SK-N-SH treated with all-trans-retinoic acid at 6 μM for 48 hours (cell line): Measurements from ENCODE around the gene AGAP1.

Experiments
- ATAC-seq: fragments of 200-7000 bp; cut with Tn5 transposase; 3 replicates; pipeline ENCODE4 v1.9.1; 2020; ENCODE audit warnings: mild to moderate bottlenecking, moderate library complexity
- ARNTL ChIP-seq: fragments of 450-650 bp; formaldehyde crosslinking; IDR thresholded peaks from 2 replicates; pipeline ENCODE4 v1.5.0; 2020; ENCODE audit warnings: low read depth, mild to moderate bottlenecking, moderate library complexity, borderline replicate concordance
- BACH2 ChIP-seq: fragments of 250-450 bp; sonication (Bioruptor Pico); IDR thresholded peaks from 2 replicates; pipeline ENCODE4 v1.9.0; 2021; ENCODE audit warnings: mild to moderate bottlenecking, borderline replicate concordance
- CSDC2 ChIP-seq: fragments of 250-450 bp; sonication (Bioruptor Pico); IDR thresholded peaks from 2 replicates; pipeline ENCODE4 v1.5.0; 2020; ENCODE audit warnings: mild to moderate bottlenecking, moderate library complexity
- ESRRG ChIP-seq: fragments of 250-450 bp; sonication (Bioruptor Pico); IDR thresholded peaks from 2 replicates; pipeline ENCODE4 v1.6.1; 2021; ENCODE audit warnings: mild to moderate bottlenecking
- GLIS3 ChIP-seq: fragments of 250-450 bp; sonication (Bioruptor Pico); IDR thresholded peaks from 2 replicates; pipeline ENCODE4 v1.5.0; 2020; ENCODE audit warnings: mild to moderate bottlenecking, moderate library complexity
- ISL1 ChIP-seq: fragments of 250-450 bp; sonication (Bioruptor Pico); IDR thresholded peaks from 2 replicates; pipeline ENCODE4 v2.1.2; 2022; ENCODE audit warnings: mild to moderate bottlenecking, moderate library complexity
- OSR1 ChIP-seq: fragments of 250-450 bp; sonication (Bioruptor Pico); IDR thresholded peaks from 2 replicates; pipeline ENCODE4 v1.8.0; 2022; ENCODE audit warnings: moderate library complexity, mild to moderate bottlenecking, inconsistent platforms
- PPARA ChIP-seq: fragments of 250-450 bp; sonication (Bioruptor Pico); IDR thresholded peaks from 2 replicates; pipeline ENCODE4 v1.5.0; 2020; ENCODE audit warnings: mild to moderate bottlenecking, borderline replicate concordance
- RARB ChIP-seq: fragments of 250-450 bp; sonication (Bioruptor Pico); IDR thresholded peaks from 2 replicates; pipeline ENCODE4 v1.8.0; 2021; ENCODE audit warnings: mild to moderate bottlenecking, moderate library complexity
- TCF4 ChIP-seq: fragments of 250-450 bp; sonication (Bioruptor Pico); IDR thresholded peaks from 2 replicates; pipeline ENCODE4 v1.8.0; 2021; ENCODE audit warnings: mild to moderate bottlenecking, moderate library complexity, borderline replicate concordance
- TOX ChIP-seq: fragments of 250-450 bp; sonication (Bioruptor Pico); IDR thresholded peaks from 2 replicates; pipeline ENCODE4 v1.8.0; 2021; ENCODE audit warnings: mild to moderate bottlenecking, moderate library complexity, borderline replicate concordance
- ZC3H10 ChIP-seq: fragments of 250-450 bp; sonication (Bioruptor Pico); IDR thresholded peaks from 2 replicates; pipeline ENCODE4 v1.5.1; 2021; ENCODE audit warnings: mild to moderate bottlenecking, moderate library complexity
- ZFP3 ChIP-seq: fragments of 250-450 bp; sonication (Bioruptor Pico); IDR thresholded peaks from 2 replicates; pipeline ENCODE4 v1.5.0; 2020; ENCODE audit warnings: mild to moderate bottlenecking, moderate library complexity
- ZFP30 ChIP-seq: fragments of 450-650 bp; formaldehyde crosslinking; IDR thresholded peaks from 2 replicates; pipeline ENCODE4 v1.5.0; 2022; ENCODE audit warnings: mild to moderate bottlenecking, moderate library complexity
- ZNF70 ChIP-seq: fragments of 450-650 bp; formaldehyde crosslinking; IDR thresholded peaks from 2 replicates; pipeline ENCODE4 v1.5.0; 2020; ENCODE audit warnings: mild to moderate bottlenecking, moderate library complexity
- ZNF8 ChIP-seq: fragments of 450-650 bp; formaldehyde crosslinking; IDR thresholded peaks from 2 replicates; pipeline ENCODE4 v1.5.0; 2020; ENCODE audit warnings: mild to moderate bottlenecking, moderate library complexity
- TF ChIP-seq, protein P1 (sequence below): fragments of 250-450 bp; sonication (Bioruptor Pico); IDR thresholded peaks from 2 replicates; pipeline ENCODE4 v1.5.0; 2020; ENCODE audit warnings: mild to moderate bottlenecking, moderate library complexity
- TF ChIP-seq, protein P2 (sequence below): fragments of 250-450 bp; sonication (Bioruptor Pico); IDR thresholded peaks from 2 replicates; pipeline ENCODE4 v1.8.0; 2020; ENCODE audit warnings: mild to moderate bottlenecking, moderate library complexity, borderline replicate concordance
- TF ChIP-seq, protein P3 (sequence below): fragments of 250-450 bp; sonication (Bioruptor Pico); IDR thresholded peaks from 2 replicates; pipeline ENCODE4 v1.8.0; 2021; ENCODE audit warnings: low read depth, mild to moderate bottlenecking, moderate library complexity, borderline replicate concordance
- TF ChIP-seq, protein P4 (sequence below): fragments of 250-450 bp; sonication (Bioruptor Pico); IDR thresholded peaks from 2 replicates; pipeline ENCODE4 v1.5.1; 2021; ENCODE audit warnings: mild to moderate bottlenecking, moderate library complexity

The AGAP1 gene

DNA sequence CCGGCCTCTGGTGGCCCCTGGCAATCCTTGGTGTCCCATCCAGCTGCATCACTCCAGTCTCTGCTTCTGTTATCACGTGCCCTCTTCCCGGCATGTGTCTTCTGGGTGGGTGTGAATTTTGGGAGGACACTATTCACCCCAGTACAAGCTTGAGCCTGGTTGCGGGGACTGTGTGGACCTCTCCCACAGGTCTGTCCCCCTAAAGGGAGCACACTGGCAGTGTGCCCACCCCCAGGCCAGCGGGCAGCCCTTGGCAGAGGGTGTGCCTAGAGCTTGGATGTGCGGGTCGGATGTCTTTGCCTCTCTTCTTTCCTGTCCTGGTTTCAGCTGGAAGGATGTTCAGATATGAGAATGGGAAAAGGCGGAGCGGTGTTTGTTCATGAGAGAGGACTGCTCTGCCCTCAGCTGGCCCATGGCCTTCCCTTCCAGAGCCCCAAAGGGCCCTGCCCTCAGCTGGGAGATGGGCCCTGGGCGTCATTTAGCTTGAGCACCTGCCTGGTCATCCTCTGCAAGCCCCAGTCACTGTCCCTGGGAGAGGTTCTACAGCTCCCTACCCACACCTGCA lies 73.2 kb downstream of the AGAP1 start:
- no peak for ATAC-seq
- TF ChIP-seq BACH2 (no peak), ARNTL (CRISPR knock-in tag) (no peak), PPARA (CRISPR knock-in tag) (no peak), ZFP3 (CRISPR knock-in tag) (no peak), ZNF8 (no peak), CSDC2 (CRISPR knock-in tag) (no peak), OSR1 (CRISPR knock-in tag) (no peak), ZC3H10 (CRISPR knock-in tag) (no peak), ISL1 (CRISPR knock-in tag) (no peak)
- TF ChIP-seq, protein P1, sequence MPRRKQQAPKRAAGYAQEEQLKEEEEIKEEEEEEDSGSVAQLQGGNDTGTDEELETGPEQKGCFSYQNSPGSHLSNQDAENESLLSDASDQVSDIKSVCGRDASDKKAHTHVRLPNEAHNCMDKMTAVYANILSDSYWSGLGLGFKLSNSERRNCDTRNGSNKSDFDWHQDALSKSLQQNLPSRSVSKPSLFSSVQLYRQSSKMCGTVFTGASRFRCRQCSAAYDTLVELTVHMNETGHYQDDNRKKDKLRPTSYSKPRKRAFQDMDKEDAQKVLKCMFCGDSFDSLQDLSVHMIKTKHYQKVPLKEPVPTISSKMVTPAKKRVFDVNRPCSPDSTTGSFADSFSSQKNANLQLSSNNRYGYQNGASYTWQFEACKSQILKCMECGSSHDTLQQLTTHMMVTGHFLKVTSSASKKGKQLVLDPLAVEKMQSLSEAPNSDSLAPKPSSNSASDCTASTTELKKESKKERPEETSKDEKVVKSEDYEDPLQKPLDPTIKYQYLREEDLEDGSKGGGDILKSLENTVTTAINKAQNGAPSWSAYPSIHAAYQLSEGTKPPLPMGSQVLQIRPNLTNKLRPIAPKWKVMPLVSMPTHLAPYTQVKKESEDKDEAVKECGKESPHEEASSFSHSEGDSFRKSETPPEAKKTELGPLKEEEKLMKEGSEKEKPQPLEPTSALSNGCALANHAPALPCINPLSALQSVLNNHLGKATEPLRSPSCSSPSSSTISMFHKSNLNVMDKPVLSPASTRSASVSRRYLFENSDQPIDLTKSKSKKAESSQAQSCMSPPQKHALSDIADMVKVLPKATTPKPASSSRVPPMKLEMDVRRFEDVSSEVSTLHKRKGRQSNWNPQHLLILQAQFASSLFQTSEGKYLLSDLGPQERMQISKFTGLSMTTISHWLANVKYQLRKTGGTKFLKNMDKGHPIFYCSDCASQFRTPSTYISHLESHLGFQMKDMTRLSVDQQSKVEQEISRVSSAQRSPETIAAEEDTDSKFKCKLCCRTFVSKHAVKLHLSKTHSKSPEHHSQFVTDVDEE (CRISPR knock-in tag) = no peak
- TF ChIP-seq, protein P2, sequence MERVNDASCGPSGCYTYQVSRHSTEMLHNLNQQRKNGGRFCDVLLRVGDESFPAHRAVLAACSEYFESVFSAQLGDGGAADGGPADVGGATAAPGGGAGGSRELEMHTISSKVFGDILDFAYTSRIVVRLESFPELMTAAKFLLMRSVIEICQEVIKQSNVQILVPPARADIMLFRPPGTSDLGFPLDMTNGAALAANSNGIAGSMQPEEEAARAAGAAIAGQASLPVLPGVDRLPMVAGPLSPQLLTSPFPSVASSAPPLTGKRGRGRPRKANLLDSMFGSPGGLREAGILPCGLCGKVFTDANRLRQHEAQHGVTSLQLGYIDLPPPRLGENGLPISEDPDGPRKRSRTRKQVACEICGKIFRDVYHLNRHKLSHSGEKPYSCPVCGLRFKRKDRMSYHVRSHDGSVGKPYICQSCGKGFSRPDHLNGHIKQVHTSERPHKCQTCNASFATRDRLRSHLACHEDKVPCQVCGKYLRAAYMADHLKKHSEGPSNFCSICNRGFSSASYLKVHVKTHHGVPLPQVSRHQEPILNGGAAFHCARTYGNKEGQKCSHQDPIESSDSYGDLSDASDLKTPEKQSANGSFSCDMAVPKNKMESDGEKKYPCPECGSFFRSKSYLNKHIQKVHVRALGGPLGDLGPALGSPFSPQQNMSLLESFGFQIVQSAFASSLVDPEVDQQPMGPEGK = no peak

DNA sequence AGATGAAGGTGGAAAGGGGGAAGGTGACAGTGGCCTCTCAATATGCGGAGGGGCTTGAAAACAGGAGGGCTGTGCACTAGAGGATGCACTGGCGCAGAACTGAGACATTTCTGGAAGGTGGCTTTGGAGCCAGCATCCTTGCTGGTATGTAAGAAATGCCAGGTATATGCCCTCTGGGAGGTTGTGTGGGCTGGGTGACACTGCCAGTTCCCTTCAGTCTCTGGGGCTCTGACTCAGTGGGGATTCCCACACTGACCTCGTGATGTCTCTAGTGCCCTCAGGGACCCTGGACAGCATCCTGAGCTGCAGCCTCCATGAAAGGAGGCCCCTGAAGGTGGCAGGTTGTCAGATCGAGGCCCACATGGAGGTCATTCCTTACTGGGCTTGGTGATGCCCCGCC lies 74.0 kb downstream of the AGAP1 start:
- TF ChIP-seq ZFP3 (CRISPR knock-in tag) = no peak
- no peak for TF ChIP-seq RARB (CRISPR knock-in tag)
- no peak for TF ChIP-seq GLIS3 (CRISPR knock-in tag)
- TF ChIP-seq ARNTL (CRISPR knock-in tag) = no peak
- TF ChIP-seq PPARA (CRISPR knock-in tag) = no peak
- no peak for TF ChIP-seq ZFP30 (CRISPR knock-in tag)
- TF ChIP-seq ESRRG = no peak
- TF ChIP-seq, all 23 proteins: peak for 0
- ATAC-seq = no peak

DNA sequence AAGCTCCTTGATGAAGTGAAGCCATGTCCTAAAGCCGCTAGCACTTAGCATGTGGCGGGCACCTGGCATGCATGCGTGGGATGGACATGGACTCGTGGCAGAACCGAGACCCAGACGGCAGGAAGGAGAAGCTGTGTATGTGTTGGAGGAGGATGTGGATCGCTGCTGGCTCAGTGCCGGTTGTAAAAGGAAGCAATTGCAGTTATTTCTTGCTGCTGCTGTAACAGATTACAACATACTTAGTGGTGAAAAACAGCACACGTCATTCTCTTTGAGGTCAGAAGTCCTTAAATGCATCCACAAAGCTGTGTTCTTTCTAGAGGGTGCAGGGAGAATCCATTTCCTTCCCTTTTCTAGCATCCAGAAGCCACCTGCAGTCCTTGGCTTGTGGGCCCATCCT lies 74.6 kb downstream of the AGAP1 start:
- TF ChIP-seq, protein P1 (CRISPR knock-in tag) = no peak
- TF ChIP-seq, protein P3, sequence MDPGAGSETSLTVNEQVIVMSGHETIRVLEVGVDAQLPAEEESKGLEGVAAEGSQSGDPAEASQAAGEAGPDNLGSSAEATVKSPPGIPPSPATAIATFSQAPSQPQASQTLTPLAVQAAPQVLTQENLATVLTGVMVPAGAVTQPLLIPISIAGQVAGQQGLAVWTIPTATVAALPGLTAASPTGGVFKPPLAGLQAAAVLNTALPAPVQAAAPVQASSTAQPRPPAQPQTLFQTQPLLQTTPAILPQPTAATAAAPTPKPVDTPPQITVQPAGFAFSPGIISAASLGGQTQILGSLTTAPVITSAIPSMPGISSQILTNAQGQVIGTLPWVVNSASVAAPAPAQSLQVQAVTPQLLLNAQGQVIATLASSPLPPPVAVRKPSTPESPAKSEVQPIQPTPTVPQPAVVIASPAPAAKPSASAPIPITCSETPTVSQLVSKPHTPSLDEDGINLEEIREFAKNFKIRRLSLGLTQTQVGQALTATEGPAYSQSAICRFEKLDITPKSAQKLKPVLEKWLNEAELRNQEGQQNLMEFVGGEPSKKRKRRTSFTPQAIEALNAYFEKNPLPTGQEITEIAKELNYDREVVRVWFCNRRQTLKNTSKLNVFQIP (CRISPR knock-in tag) = no peak
- TF ChIP-seq, protein P2 = no peak
- TF ChIP-seq ZFP3 (CRISPR knock-in tag) = no peak
- TF ChIP-seq BACH2 = no peak
- TF ChIP-seq ZC3H10 (CRISPR knock-in tag) = no peak
- no peak for TF ChIP-seq OSR1 (CRISPR knock-in tag)
- ATAC-seq = no peak

DNA sequence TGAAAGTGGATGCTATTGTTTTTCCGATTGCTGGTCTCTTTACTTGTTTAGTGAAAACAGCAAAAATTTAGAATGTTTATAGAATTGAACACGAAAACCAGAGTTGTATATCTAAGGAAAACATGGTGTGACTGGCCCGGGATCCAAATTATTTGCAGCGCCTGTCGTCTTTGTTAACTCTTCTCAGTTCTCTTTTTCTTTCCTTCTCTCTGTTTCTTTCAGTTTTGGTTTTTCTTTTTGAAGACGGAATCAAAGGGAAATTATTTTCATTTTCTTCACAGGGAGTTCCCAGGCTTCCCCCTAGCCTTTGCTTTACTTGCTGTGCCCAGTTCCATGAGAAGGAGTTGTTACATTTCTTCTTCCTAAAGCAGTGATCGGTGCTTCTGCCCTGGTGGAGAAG lies 76.0 kb downstream of the AGAP1 start:
- TF ChIP-seq, protein P4, sequence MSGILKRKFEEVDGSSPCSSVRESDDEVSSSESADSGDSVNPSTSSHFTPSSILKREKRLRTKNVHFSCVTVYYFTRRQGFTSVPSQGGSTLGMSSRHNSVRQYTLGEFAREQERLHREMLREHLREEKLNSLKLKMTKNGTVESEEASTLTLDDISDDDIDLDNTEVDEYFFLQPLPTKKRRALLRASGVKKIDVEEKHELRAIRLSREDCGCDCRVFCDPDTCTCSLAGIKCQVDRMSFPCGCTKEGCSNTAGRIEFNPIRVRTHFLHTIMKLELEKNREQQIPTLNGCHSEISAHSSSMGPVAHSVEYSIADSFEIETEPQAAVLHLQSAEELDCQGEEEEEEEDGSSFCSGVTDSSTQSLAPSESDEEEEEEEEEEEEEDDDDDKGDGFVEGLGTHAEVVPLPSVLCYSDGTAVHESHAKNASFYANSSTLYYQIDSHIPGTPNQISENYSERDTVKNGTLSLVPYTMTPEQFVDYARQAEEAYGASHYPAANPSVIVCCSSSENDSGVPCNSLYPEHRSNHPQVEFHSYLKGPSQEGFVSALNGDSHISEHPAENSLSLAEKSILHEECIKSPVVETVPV = no peak
- TF ChIP-seq PPARA (CRISPR knock-in tag) = no peak
- no peak for TF ChIP-seq ZFP30 (CRISPR knock-in tag)
- TF ChIP-seq TCF4 (CRISPR knock-in tag) = no peak
- no peak for TF ChIP-seq RARB (CRISPR knock-in tag)
- no peak for TF ChIP-seq GLIS3 (CRISPR knock-in tag)
- no peak for TF ChIP-seq ARNTL (CRISPR knock-in tag)
- TF ChIP-seq TOX (CRISPR knock-in tag) = no peak
- no peak for TF ChIP-seq ZNF8
- TF ChIP-seq BACH2 = no peak
- TF ChIP-seq ZC3H10 (CRISPR knock-in tag) = no peak
- no peak for TF ChIP-seq ZNF70 (CRISPR knock-in tag)
- no peak for TF ChIP-seq OSR1 (CRISPR knock-in tag)
- TF ChIP-seq, protein P2 = no peak
- TF ChIP-seq, all 23 proteins: peak for 0
- no peak for ATAC-seq
